ENCODE data around the gene PRND.
A peak's percentile ranks its signal among the peaks of the same experiment; 100 is the strongest.
"Not testable (repeated sequence)": the region's sequence is repeated elsewhere in the genome, so short reads cannot be mapped to it uniquely, and the experiment has no call there.

The PRND gene

GRCh38 chr20:4721719-4722118 is at the start of gene PRND:
PRND (plus strand) TSS chr20:4721909; CDS start chr20:4724552, 2,643 bp downstream.
- DNase-seq (ENCODE audit: low read depth), result no peak

- no peak for DNase-seq (ENCODE audit: low read depth)
Observed at GRCh38 chr20:4672948-4673347, 48.8 kb upstream of the PRND start.

- no peak for DNase-seq (ENCODE audit: low read depth)
Observed at GRCh38 chr20:4673371-4674001, 48.2 kb upstream of the PRND start.

- peak; percentile 48 for DNase-seq (ENCODE audit: low read depth)
Observed at GRCh38 chr20:4674672-4675071, 47.0 kb upstream of the PRND start.

- DNase-seq (ENCODE audit: low read depth), result no peak
Observed at GRCh38 chr20:4677846-4678245, 43.9 kb upstream of the PRND start.

GRCh38 chr20:4681401-4681800 is 40.3 kb upstream of the PRND start:
- DNase-seq (ENCODE audit: low read depth), result no peak

- peak; percentile 61 for DNase-seq (ENCODE audit: low read depth)
Observed at GRCh38 chr20:4681991-4682401, 39.7 kb upstream of the PRND start.

- DNase-seq (ENCODE audit: low read depth), result no peak
Observed at GRCh38 chr20:4682682-4683081, 39.0 kb upstream of the PRND start.

GRCh38 chr20:4683261-4683660 is 38.4 kb upstream of the PRND start:
- DNase-seq (ENCODE audit: low read depth), result no peak

- no peak for DNase-seq (ENCODE audit: low read depth)
Observed at GRCh38 chr20:4684837-4685413, 36.8 kb upstream of the PRND start.

- DNase-seq (ENCODE audit: low read depth), result no peak
Observed at GRCh38 chr20:4685923-4686221, 35.8 kb upstream of the PRND start.

- no peak for DNase-seq (ENCODE audit: low read depth)
Observed at GRCh38 chr20:4688305-4688704, 33.4 kb upstream of the PRND start.

- DNase-seq (ENCODE audit: low read depth), result no peak
Observed at GRCh38 chr20:4689220-4689619, 32.5 kb upstream of the PRND start.

- peak; percentile 7 for DNase-seq (ENCODE audit: low read depth)
Observed at GRCh38 chr20:4691753-4692152, 30.0 kb upstream of the PRND start.

- DNase-seq (ENCODE audit: low read depth), result no peak
Observed at GRCh38 chr20:4694076-4694475, 27.6 kb upstream of the PRND start.

- DNase-seq (ENCODE audit: low read depth), result no peak
Observed at GRCh38 chr20:4697189-4697830, 24.4 kb upstream of the PRND start.

GRCh38 chr20:4697831-4698221 is 23.9 kb upstream of the PRND start:
- no peak for DNase-seq (ENCODE audit: low read depth)

- no peak for DNase-seq (ENCODE audit: low read depth)
Observed at GRCh38 chr20:4699216-4699615, 22.5 kb upstream of the PRND start.

GRCh38 chr20:4699957-4700356 is 21.8 kb upstream of the PRND start:
- DNase-seq (ENCODE audit: low read depth), result no peak

- DNase-seq (ENCODE audit: low read depth), result no peak
Observed at GRCh38 chr20:4702562-4703280, 19.0 kb upstream of the PRND start.

GRCh38 chr20:4703281-4703676 is 18.4 kb upstream of the PRND start:
- DNase-seq (ENCODE audit: low read depth), result no peak

GRCh38 chr20:4706941-4707340 is 14.8 kb upstream of the PRND start:
- not testable (repeated sequence) for DNase-seq (ENCODE audit: low read depth)

GRCh38 chr20:4708036-4708435 is 13.7 kb upstream of the PRND start:
- no peak for DNase-seq (ENCODE audit: low read depth)
